NCI-H526 treated with DMSO at 0.1 percent for 48 hours (cell line): Measurements from ENCODE around the gene CCR2.
A peak's percentile ranks its signal among the peaks of the same experiment; 100 is the strongest.
"Not testable (repeated sequence)": the region's sequence is repeated elsewhere in the genome, so short reads cannot be mapped to it uniquely, and the experiment has no call there.

Experiments
- DNase-seq: peaks from one replicate; lab custom pipeline; 2025; lab: John Stamatoyannopoulos, UW

CCR2 gene

DNA sequence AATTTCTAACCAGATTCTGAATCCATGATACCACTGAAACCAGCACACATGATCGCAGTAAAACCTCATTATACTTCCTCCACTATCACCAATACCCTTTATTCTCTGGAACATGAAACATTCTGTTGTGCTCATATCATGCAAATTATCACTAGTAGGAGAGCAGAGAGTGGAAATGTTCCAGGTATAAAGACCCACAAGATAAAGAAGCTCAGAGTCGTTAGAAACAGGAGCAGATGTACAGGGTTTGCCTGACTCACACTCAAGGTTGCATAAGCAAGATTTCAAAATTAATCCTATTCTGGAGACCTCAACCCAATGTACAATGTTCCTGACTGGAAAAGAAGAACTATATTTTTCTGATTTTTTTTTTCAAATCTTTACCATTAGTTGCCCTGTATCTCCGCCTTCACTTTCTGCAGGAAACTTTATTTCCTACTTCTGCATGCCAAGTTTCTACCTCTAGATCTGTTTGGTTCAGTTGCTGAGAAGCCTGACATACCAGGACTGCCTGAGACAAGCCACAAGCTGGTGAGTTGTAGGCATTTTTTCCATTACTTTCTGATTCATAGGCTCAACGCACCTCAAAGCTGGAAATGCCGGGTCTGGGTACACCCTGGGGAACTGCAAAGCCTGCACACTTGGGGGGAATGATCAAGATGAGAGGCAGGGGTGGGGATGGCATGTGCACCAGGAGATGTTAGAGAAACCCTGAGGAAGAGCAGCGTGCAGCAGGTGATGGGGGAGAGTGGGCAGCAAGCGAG is at the start of gene CCR2:
CCR2 (plus strand) TSS at position 465 of the 764 bp plus-strand sequence. CDS start 3,417 bp downstream, outside the sequence.
- peak; percentile 5 for DNase-seq

GRCh38 chr3:46304739-46305138 is 49.2 kb upstream of the CCR2 start:
- no peak for DNase-seq

DNA sequence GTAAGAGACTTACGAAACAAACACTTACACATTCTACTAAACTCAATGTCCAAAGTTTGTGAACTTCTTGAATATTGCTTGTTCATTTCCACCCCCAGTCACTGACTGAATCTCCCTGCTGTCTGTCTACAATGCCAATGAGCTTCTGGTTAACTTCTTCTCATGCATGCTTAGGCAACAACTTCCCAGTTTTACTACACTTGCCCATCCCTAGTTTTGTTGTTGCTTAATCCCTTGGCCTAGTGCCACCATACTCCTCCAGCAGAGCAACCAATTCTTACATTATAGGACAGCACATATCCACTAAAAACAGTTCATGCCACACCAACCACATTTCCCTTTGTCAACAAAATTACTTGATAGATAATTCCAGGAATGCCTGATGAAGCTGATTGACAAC is 40.9 kb upstream of the CCR2 start:
- no peak for DNase-seq

GRCh38 chr3:46314517-46314916 is 39.4 kb upstream of the CCR2 start:
- DNase-seq: no peak

- DNase-seq: no peak
These were observed 37.7 kb upstream of the CCR2 start for GRCh38 chr3:46316206-46316605.

GRCh38 chr3:46318207-46318927 is 35.5 kb upstream of the CCR2 start:
- DNase-seq: no peak

GRCh38 chr3:46321461-46322104 is 32.3 kb upstream of the CCR2 start:
- no peak for DNase-seq

GRCh38 chr3:46324036-46324435 is 29.9 kb upstream of the CCR2 start:
- no peak for DNase-seq

- no peak for DNase-seq
These were observed 28.1 kb upstream of the CCR2 start for GRCh38 chr3:46325645-46326300.

GRCh38 chr3:46330676-46331075 is 23.2 kb upstream of the CCR2 start:
- not testable (repeated sequence) for DNase-seq

DNA sequence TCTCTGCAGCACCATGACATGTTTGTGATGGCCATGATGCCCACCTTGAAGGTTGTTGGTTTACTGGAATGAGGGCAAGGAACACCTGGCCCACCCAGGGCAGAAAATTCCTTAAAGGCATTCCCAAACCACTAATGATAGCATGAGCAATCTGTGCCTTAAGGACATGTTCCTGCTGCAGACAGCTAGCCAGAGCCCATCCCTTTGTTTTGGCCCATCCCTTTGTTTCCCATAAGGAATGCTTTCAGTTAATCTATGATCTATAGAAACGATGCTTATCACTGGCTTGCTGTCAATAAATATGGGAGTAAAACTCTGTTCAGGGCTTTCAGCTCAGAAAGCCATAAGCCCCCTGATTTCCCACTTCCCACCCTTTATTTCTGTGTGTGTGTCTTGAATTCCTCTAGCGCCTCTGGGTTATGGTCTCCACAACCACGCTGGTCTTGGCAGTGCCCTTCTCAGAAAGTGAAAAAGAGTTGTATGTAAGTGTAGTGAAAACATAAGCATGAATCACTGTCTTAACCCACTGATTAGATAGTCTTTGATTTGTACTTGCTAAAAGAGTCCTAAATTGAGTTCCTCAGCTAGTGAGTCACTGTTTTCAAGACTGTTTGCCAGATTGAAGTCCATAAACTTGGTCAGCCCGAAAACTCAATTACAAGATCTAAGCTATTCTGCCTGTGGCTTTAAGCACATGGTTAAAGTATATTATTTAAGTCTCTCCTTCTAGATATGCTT is 19.0 kb upstream of the CCR2 start:
- no peak for DNase-seq

- no peak for DNase-seq
These were observed 18.4 kb upstream of the CCR2 start for GRCh38 chr3:46335541-46335940.

- no peak for DNase-seq
These were observed 16.0 kb upstream of the CCR2 start for GRCh38 chr3:46337911-46338310.

DNA sequence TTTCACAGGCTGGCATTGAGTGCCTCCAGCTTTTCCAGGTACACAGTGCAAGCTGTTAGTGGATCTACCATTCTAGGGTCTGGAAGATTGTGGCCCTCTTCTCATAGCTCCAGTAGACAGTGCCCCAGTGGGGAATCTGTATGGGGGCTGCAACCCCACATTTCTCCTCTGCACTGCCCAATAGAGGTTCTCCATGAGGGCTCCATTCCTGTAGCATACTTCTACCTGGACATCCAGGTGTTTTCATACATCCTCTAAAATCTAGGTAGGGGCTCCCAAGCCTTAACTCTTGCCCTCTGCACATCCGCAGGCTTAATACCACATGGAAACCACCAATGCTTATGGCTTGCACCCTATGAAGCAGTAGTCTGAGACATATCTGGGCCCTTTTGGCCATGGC is 15.1 kb upstream of the CCR2 start:
- DNase-seq: no peak

DNA sequence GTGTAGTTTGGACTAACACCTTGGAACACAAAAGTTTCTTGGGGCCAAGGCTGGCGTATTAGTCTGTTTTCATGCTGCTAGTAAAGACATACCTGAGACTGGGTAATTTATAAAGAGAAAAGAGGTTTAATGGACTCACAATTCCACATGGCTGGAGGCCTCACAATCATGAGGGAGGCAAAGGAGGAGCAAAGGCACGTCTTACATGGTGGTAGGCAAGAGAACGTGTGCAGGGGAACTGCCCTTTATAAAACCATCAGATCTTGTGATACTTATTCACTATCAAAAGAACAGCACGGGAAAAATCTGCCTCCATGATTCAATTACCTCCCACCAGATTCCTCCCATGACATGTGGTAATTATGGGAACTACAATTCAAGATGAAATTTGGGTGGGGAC is 9.4 kb upstream of the CCR2 start:
- no peak for DNase-seq

- DNase-seq: no peak
These were observed 5.0 kb upstream of the CCR2 start for GRCh38 chr3:46348823-46349482.

DNA sequence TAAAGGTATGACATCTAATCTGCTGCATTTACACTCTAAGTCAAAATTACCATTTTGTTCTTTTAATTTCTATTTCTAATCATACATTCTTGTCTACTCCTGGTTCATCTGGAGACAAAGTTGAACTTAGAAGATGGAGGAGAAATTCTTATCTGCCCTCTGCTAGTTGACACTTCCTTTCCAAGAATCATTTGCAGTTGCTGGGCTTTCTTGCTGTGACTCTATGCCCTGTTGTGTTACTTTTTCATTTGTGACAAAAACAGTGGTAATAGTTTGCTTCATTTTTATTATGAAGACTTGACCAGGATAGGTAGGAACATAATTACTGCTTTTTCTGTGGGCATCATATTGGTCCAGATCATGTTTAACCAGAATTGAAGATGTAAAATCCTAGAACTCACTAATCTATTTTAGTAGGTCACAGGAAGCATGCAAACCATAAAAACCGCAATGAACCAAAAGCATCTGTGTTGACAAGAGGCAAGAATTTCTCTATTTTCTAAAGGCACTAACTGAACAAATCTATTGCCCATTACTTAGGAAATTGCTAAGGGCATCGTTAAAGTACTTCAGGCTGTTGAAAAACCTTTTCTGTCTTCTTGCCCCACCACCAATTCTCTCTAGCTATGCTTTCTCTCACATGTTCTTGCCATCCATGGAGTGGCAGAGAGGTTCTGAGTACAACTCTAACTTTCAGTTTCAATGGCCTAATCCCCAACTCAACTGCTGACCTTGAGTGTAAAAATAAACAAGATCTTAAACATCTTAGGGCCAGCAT is 4.2 kb upstream of the CCR2 start:
- DNase-seq: no peak

- DNase-seq: no peak
These were observed 3.7 kb upstream of the CCR2 start for GRCh38 chr3:46350262-46350565.

DNA sequence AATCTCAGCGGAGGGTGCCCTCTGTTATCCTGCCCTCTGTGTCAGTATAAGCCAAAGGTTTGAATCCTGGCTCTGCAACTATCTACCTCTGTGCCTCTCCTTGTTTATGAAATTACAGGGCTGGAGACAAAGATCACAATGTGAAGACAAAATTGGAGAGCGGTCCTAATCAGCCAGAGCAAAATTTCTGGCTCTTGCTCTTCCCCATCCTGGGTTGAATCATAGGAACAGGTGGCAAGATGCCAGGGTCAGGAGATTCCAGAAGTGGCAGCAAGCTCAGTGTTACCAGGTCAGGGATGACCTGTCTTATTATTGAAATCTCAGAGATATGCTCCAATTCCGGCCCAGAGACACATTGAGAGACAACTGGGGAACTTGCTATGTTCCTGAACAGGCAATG is 2.3 kb upstream of the CCR2 start:
- no peak for DNase-seq

GRCh38 chr3:46353090-46353489 is 821 bp upstream of the CCR2 start:
- no peak for DNase-seq

DNA sequence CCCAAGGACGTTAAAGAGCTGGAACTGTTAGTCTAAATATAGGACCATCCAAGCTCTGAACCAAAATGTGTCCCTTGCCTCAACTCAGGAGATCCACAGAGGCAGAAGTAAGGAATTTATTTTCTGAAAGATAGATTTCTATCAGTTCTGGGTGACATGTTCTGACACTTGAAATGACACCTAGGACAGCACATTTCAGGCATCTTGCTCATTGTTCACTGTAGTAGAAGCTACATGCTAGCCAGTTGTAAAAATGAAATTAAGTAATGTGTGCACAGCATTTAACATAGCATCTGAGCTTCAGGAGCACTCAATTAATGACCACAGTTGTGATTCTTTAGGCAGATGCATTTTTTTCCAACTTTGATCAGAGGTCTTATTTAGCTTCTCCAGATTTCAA is 567 bp downstream of the CCR2 start:
- no peak for DNase-seq
